Pons (tissue), 1 donor: Measurements from ENCODE around the gene BTG2.

Experiments used
- DNase-seq: peaks from one replicate; pipeline ENCODE4 v3.0.0-alpha.2; 2016; ENCODE audit warnings: low spot score

BTG2 gene

GRCh38 chr1:203342192-203342940 lies 37.0 kb downstream of the BTG2 start:
- DNase-seq = no peak

DNA sequence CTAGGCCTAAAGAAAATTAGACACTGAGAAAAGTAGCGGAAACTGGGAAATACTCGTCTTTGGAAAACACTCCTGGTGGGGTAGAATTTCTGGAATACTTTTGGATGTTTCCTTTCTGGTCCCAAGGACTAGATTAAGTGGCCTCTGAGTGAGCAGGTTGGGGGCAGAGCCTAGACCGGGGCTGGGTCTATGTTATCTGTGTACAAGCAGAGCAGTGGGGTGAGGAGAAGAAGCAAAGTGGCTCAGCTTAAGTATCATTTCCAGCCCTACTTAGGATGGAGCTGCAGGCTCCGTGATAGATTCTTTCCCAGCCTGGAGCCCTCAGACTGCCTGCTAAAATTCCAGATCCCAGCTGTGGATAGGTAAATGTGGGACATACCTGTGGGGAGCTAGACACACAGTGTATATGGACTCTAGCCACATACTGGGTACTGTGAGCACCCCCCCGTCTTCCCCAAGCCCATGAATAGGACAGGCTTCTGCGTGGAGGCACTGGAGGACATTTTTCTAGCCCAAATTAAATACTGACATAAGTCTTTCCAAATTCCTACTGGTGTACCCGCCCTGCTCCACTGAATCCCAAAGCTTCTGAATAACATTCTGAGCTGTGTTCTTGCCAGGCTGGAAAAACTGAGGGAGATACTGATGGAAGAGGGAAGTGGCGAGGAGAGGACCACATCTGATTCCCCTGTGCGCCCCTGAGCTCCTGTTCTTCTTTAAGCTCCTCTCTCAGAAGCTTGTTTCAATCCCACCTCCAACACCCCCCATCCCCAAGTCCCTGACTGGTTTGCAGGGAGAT lies 38.8 kb downstream of the BTG2 start:
- DNase-seq = no peak

- no peak for DNase-seq
Observed at GRCh38 chr1:203346060-203346768, 40.9 kb downstream of the BTG2 start.

- DNase-seq = no peak
Observed at GRCh38 chr1:203346769-203347102, 41.4 kb downstream of the BTG2 start.

DNA sequence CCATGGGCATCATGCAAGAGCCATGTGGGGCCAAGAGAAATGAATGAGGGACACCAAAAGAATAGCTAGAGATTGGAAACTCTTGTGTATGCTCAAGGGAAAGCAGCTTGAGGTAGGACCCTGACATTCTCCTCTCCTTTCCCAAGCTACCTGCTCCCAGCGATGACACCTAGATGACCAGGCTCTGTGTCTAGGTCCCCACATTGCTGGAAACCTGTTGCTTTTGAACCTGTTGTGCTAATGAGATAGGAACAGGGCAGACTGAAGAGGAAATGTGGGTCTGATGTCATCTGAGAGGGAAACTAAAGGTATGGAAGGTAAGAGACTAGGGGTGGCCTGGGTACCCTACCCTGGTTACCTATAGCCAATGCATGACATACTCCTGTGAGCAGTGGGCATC lies 43.8 kb downstream of the BTG2 start:
- no peak for DNase-seq

DNA sequence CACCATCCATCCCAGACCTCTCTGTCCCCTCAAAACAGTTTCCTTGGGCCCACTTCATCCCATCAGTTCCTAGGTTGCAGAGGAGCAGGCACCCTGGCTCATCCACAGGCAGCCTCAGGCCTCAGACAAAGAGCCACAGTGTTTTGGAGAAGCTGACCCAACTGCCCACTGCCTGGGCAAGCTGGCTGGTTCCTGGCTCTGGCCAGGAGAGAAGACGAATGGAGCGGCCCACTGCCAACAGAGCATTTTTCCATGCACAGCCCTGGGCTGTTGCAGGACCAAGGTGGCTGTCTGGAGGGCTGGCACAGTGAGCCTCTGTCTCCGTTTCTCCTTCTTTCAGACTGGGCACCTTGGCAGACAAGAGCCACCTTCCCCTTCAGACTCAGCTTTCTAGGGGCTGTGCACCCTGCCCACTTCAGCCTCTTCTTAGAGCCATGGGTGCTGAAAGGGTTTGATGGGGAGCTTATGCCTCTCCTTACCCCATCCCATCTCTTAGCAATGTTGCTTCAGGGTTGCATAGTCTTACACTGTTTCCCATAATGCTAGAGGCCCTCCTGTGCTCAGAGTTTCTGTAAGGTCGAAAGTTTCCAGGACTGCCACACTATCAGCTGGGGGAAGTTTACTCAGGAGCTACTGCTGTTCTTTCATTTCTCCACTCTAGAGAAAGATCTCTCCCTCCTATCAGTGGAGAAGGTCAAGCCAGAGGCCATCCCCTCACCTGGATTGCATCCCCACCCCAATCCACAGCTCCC lies 44.6 kb downstream of the BTG2 start:
- DNase-seq = peak; percentile 79

GRCh38 chr1:203351037-203351625 lies 45.8 kb downstream of the BTG2 start, which contains the start of gene FMOD:
FMOD (minus strand) TSS chr1:203351122; CDS start chr1:203348270, 2,852 bp downstream.
- no peak for DNase-seq

DNA sequence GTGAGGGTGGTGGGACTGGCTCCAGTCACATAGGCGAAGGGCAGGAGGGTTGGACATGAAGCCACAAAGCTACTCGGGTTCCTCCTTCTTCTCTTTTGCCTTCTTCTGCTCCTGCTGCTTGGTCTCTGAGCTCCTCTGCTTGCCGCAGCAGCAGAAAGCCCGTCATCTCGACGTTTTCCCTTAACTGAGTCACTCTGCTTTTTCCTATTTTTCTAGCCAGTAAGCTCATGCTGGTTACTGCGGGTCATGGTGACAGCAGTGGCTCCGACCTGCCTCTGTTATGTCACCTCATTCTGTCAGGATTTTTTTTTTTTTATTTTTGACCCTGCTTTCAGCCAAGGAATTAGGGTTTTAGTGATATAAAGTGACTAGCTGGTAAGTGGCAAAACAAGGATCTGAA lies 48.2 kb downstream of the BTG2 start:
- DNase-seq = no peak

- no peak for DNase-seq
Observed at GRCh38 chr1:203354246-203354645, 48.9 kb downstream of the BTG2 start.

- no peak for DNase-seq
Observed at GRCh38 chr1:203359010-203359571, 53.8 kb downstream of the BTG2 start.
